Bronchial epithelial cell (primary cell): Measurements from ENCODE around the gene OR2J2. TPM values are rescaled to one million over a fixed set of nuclear protein-coding genes. Genes with fewer than 3 reads are reported as not detected.
"Not testable (repeated sequence)": the region's sequence is repeated elsewhere in the genome, so short reads cannot be mapped to it uniquely, and the experiment has no call there.

Experiments
- DNase-seq: peaks from one replicate; pipeline ENCODE4 v3.0.0-alpha.2; 2010; ENCODE audit warnings: low read depth
- FAIRE-seq: peaks from 2 replicates; lab custom pipeline; 2011; peaks lifted over from hg19 to GRCh38; lab: Jason Lieb, UNC
- H3K27me3 ChIP-seq: 2 replicates; pipeline ENCODE4 v1.5.1; 2011; ENCODE audit warnings: low read length; ENCODE audit not compliant: control insufficient read depth, insufficient read depth
- H3K36me3 ChIP-seq: 2 replicates; pipeline ENCODE4 v1.5.1; 2011; ENCODE audit warnings: low read length; ENCODE audit not compliant: control insufficient read depth, insufficient read depth
- H3K4me3 ChIP-seq: 2 replicates; pipeline ENCODE4 v1.5.1; 2011; ENCODE audit warnings: mild to moderate bottlenecking, low read depth, low read length, control low read depth
- total RNA-seq: library from RNA; depleted of rRNA; stranded (reverse); fragments of >200 nt; gene quantifications from 2 replicates; pipeline ENCODE4 v1.2.1, GENCODE V29; 2014
- TF ChIP-seq, protein P1 (sequence below): IDR thresholded peaks from 2 replicates; pipeline ENCODE4 v1.5.1; 2011; ENCODE audit warnings: mild to moderate bottlenecking, moderate library complexity, low read length, control low read depth, inconsistent platforms; ENCODE audit not compliant: insufficient read depth, severe bottlenecking

The OR2J2 gene
- total RNA-seq = not detected in 2 replicates

DNA sequence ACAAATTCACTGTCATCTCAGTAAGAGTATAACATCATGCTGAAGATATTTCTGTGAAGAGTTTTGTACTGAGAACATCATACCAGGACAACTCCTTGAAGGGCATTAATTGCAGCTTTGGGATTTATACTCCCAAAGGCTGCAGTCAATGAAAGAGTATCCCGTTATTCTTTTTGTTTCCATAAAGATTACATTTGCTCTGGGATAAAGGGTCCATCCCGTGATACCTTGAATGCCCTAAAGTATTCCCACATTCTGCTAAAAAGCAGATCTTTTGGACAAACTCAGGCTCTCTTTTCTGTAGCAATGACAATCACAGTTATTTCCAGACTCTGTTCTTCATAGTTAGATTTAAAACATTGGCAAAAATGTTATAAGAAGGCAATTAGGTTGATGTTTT is at the start of gene OR2J2:
Gene OR2J2, plus strand, starts transcription at position 301 of the 400 bp plus-strand sequence. CDS start 2,729 bp downstream, outside the sequence.
- FAIRE-seq, DNase-seq, H3K4me3 ChIP-seq, H3K36me3 ChIP-seq, H3K27me3 ChIP-seq: not testable (repeated sequence)

- no peaks in the 10 kb centered on the region for H3K36me3 ChIP-seq
- no peak for FAIRE-seq
- H3K4me3 ChIP-seq = no peak overlapping the region
- no peaks in the 10 kb centered on the region for H3K27me3 ChIP-seq
- DNase-seq = no peak
- TF ChIP-seq, protein P1, sequence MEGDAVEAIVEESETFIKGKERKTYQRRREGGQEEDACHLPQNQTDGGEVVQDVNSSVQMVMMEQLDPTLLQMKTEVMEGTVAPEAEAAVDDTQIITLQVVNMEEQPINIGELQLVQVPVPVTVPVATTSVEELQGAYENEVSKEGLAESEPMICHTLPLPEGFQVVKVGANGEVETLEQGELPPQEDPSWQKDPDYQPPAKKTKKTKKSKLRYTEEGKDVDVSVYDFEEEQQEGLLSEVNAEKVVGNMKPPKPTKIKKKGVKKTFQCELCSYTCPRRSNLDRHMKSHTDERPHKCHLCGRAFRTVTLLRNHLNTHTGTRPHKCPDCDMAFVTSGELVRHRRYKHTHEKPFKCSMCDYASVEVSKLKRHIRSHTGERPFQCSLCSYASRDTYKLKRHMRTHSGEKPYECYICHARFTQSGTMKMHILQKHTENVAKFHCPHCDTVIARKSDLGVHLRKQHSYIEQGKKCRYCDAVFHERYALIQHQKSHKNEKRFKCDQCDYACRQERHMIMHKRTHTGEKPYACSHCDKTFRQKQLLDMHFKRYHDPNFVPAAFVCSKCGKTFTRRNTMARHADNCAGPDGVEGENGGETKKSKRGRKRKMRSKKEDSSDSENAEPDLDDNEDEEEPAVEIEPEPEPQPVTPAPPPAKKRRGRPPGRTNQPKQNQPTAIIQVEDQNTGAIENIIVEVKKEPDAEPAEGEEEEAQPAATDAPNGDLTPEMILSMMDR = no peak
Observed at GRCh38 chr6:29129326-29130012, 41.2 kb upstream of the OR2J2 start.

DNA sequence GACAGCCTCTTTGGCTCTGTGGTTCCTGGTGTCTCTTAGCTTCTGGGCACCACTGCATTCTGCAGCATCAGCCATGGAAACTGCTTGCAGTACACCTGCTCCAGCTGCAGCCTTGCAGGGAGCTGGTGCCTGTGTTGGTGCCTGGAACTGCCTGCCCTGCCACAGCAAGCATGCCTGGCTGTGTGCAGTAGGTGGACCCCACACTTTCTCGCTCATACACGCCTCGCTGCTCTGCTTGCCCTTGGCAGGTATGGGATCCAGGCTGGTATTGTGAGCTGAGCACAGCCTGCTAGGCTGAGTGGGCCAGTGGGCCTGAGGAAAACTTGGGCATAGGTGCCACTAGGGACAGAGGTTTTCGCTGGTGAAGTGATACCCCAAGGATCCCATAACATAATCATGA is 40.1 kb upstream of the OR2J2 start:
- H3K27me3 ChIP-seq = no peaks in the 10 kb centered on the region
- H3K4me3 ChIP-seq = no peak overlapping the region
- TF ChIP-seq, protein P1 = no peak
- FAIRE-seq (no peak), DNase-seq (no peak)
- H3K36me3 ChIP-seq = no peaks in the 10 kb centered on the region

DNA sequence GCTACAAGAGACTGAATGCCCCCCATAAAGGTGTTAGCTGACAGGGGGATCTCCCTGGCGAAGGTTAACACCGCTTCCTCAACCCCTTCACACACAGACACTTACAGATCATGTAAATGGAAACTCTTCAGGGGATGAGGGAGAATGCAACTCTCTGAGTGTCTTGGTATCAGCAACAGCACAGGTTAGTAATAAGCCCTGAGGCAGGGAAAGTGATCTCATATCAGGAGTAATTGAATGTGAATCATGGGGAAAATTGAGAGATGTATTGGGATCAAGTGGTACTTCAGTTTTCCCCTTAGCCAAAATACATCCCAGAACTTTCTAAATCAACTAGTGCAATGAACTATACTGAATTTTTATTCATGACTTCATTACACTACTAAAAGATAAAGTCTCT is 39.0 kb upstream of the OR2J2 start:
- Histone ChIP-seq H3K27me3 (no peaks in the 10 kb centered on the region), H3K4me3 (no peak overlapping the region), H3K36me3 (no peaks in the 10 kb centered on the region)
- FAIRE-seq = no peak
- peak; percentile 73 for DNase-seq
- TF ChIP-seq, protein P1 = no peak

- no peak for DNase-seq
- Histone ChIP-seq H3K4me3 (no peak overlapping the region), H3K36me3 (no peaks in the 10 kb centered on the region), H3K27me3 (no peaks in the 10 kb centered on the region)
- FAIRE-seq = no peak
- TF ChIP-seq, protein P1 = no peak
Observed at GRCh38 chr6:29137724-29138123, 33.0 kb upstream of the OR2J2 start.

DNA sequence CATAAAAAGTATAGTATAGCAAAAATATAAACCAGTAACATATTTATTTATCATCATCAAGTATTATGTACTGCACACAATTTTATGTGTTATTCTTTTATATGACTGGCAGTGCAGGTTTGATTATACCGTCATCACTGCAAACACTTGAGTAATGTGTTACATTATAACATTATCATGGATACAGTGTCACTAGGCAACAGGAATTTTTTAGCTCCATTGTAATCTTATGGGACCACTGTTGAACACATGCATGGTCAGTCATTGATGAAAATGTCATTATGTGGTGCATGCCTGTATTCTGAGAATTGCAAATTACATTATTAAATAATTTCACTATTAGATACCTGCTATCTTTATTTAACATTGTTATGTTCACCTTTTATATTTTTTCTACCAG is 29.1 kb upstream of the OR2J2 start:
- FAIRE-seq = no peak
- Histone ChIP-seq H3K27me3 (no peaks in the 10 kb centered on the region), H3K4me3 (no peak overlapping the region), H3K36me3 (no peaks in the 10 kb centered on the region)
- TF ChIP-seq, protein P1 = no peak
- DNase-seq = no peak
